Limb (tissue), 2 donors: ENCODE results near the gene FARP2.

Source experiments
- DNase-seq, 2 donors: peaks; one replicate each; pipeline ENCODE4 v3.0.0-alpha.2; 2016; ENCODE audit errors: extremely low spot score in 2 of 2

The FARP2 gene

GRCh38 chr2:241323778-241324177 is 32.3 kb upstream of the FARP2 start:
- no peak for DNase-seq

DNA sequence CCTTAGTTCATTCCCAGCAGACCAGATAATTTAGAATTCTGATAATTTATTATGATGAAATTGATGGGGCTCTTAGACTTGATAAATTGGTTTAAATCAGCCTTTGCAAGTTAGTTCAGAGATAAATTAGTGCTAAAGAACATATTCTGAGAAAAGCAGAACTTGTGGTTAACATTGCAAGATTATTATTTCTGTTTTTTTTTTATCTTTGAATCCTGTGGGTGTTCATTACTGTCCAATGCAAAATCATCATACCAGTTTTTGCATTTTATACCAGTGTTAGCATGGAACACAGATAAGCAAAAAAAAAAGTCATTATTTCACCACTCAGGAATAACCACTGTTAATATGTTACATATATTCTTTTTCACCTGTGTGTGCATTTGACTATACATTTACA is 31.3 kb upstream of the FARP2 start:
- no peak for DNase-seq

DNA sequence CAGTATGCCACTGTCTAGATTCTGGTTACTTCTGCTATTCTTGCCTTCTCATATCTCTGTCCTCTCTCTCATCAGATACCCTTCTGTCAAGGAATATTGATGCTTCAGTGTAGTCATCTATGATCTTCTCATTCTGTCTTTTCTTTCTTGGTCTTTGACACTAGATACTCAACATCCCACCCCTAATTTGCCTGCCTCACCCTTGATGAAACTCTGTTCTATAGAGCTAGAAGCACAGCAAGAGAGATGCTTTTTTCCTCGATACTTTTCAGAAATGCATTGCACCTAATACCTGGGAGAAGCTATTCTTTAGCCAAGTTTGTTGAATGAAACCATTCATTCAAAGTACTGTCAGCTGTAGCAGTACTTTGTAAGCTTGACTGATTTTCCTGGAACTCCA is 30.8 kb upstream of the FARP2 start:
- no peak for DNase-seq

DNA sequence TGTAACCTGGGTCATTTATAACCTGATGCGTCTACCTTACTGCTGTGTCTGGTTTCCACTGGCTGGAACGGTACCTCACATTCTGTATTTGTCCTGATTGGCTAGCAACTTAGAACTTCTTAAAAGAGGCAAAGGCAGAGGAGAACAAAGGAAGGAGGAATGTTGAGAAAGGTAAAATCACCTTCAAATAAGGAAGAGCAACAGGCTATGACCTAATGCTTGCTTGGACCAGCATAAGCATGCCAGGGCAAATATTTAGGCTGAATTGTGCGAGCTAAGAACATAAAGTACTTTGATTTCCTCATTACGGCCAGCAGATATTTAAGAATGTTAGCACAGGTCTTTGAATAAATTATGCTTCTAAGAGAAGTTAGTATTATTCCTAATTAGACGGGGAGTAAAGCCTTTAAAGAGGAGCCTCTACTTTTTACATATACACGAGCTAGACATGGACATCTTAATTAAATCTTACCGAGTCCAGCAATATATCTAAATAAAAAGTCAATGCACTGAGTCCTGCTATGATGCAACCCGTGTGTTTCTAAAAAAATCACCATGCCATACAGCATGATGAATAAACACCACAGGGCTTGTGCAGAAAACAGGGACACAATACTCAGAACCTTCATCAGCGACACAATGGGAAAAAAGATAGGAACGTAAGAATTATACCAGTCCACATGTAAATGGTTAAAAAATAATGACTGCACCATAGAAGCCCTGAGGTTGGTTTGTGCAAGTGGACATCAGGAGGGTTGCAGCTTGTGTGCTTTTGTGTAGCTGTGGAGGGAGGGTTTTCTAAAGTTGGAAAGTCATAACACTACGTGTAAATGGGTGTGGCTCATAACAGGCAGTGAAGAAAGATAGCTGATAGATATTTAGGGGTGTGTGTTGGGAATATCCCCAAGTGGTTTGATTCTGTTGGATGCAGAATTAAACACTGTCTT is 26.1 kb upstream of the FARP2 start:
- no peak for DNase-seq

DNA sequence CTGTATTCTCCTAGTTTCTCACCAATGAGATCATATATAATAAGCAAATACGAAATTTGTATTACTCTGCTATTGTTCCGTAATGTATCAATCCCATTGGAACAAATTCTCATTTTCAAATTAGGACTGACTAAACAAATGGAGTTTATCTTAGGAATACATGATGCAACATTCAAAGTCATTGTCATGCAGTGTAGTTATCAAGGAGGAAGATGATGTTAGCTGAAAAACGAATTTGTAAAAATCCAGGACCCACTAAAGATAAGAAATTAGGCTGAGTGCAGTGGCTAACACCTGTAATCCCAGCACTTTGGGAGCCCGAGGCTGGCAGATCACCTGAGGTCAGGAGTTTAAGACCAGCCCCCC is 25.5 kb upstream of the FARP2 start:
- no peak for DNase-seq

DNA sequence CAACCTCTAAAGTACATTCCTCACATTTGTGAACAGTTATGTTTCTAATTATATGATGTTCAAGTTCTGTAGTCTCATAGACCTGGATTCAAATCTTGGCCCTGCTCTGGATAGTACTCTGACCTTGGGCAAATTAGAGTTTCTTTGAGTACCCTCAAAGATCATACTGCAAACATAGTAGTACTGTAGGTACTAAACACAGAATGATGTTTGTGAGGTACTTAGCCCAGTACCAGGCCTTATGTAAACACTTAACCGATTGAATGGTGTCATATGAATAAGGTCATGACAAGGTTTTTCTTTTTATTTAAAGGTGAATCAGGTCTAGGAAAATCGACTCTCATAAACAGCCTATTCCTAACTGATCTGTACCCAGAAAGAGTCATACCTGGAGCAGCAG is 21.3 kb upstream of the FARP2 start:
- DNase-seq, result no peak

- no peak for DNase-seq
These were observed 16.1 kb upstream of the FARP2 start for GRCh38 chr2:241339839-241340630.

DNA sequence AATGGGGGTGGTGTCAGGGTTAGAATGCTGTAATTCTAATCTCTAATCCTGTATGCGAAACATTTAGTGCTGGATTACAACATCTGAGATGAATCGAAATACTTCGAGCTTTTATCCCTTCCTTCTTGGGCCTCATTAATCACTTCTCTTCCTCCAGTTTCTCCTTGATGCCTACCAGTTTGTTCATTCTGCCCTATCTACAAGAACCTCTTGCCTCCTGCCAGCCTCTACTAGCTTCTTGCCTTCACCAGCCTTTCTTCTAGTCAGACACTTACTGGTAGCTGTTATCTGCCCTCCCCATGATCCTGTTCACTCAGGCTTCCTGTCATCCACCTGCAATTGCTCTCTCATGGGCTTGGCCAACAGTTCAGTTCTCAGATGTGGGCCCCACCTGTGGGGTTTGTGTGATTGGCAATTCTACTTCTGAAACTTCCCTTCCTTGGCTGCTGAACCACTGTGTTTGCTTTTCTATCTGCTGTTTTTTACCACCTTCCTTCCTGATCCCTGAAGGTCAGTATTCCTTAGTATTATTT is 15.4 kb upstream of the FARP2 start:
- DNase-seq, result no peak

GRCh38 chr2:241344925-241345651 is 11.0 kb upstream of the FARP2 start:
- DNase-seq, result no peak

DNA sequence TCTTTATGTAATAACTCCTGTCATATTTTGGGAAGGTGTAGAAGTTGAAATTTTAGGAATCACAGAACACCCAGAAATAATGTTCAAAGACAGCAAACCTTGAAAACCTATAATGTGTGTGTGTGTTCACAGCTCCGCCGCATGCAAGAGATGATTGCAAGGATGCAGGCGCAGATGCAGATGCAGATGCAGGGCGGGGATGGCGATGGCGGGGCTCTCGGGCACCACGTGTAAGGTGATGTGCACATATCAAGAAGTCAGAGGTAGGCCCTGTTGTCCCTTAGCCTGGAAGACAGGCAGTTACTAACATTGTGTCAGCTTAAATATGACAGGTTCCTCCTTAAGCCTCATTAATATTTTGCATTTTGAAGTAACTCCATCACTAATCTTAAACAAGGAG is 6.1 kb upstream of the FARP2 start:
- DNase-seq, result no peak

DNA sequence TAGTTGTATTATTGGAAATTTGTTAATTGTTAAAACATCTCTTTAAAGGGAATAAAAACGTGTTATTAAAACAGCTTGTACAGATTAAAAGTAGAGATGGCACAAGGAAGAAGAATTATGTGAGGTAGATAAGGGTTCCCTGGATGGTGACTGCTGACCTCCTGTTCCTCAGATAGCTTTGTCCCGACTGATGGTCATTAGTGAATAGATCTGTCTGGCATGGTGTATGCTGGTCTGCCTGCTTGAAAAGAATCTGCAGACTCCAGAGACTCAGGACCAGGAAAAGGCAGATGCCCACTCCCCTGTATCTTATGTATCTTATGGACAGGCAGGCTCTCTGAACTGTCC is 5.6 kb upstream of the FARP2 start:
- DNase-seq, result no peak

GRCh38 chr2:241350878-241351639 is 5.0 kb upstream of the FARP2 start:
- no peak for DNase-seq

GRCh38 chr2:241351640-241352031 is 4.4 kb upstream of the FARP2 start:
- no peak for DNase-seq

DNA sequence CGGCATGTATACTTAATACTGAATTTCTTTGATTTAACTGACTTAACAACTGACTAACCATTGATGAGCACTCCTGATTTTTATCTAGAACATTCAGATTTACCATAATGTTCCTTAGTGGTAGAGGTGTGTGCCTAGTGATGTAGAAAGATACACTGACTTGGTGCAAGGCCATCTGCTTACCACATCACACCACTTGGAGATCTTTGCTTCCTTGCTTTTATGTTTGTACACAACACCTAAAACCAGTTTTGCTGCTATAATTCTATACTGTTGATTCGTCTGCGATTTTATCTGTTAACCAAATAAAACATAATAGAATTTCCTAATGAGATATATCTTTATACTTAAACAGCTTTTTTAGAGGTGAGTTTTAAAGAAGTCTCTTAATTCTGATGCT is 3.9 kb upstream of the FARP2 start:
- DNase-seq, result no peak

DNA sequence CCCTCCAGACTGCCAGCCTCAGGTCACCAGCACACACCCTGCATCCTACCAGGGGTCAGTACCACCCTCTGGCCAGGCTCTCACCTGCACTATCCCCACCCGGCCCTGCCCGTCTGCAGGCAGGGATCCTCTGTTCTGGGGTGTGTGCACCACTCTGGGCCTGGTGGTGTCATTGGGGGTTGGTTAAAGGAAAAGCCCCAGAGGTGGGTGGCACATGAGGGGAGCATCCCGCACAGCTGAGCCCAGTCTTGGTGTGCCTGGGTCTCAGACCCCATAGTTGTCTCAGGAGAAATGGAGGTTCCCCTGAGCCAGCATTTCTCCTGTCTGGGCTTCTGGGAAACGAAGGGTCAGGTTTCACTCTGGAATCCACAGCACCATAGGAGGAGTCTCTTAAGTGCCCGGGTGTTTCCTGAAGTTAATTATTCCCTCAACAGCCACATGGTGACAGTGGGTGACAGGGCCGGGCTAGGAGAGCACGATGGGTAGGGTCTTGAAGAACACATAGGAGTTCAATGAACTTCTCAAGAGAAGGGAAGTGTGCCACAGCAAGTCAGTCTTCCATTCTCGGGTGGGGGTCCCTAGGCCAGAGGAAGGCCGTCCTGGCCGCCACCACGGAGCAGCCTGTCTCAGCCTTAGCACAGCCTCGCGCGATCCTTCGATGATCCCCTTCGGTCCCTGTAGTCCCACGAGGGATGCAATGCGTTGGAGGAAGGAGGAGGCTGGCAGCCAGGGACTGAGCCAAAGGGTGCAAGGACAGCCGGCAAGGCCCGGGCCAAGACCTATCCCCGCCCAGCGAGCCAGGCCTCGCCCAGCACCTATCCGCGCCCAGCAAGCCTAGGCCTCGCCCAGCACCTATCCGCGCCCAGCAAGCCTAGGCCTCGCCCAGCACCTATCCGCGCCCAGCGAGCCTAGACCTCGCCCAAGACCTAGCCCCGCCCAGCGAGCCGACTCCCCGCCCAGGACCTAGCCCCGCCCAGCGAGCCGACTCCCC is 1.1 kb upstream of the FARP2 start:
- peak in 1 of 2 donors; percentile 70 for DNase-seq

DNA sequence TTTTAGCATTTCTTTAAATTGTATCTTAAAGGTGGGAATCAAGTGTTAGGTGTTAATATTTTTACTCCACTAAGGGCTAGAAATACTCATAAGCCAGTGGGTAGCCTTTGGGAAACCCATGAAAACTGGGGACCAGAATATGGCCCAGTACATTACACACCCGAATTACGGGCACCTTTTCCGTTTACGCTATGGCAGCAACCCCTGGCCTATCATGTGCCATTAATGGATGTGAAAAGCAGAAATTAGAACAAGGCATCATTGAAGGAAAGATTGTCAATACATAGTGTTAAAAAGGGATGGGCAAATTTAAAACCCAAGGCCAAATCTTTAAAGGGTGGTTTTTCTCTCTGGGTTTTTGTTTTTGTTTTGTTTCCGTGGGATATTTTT is 781 bp downstream of the FARP2 start:
- DNase-seq, result no peak

- no peak for DNase-seq
These were observed 1.4 kb downstream of the FARP2 start for GRCh38 chr2:241357531-241357930.

GRCh38 chr2:241358470-241358869 is 2.4 kb downstream of the FARP2 start:
- no peak for DNase-seq

DNA sequence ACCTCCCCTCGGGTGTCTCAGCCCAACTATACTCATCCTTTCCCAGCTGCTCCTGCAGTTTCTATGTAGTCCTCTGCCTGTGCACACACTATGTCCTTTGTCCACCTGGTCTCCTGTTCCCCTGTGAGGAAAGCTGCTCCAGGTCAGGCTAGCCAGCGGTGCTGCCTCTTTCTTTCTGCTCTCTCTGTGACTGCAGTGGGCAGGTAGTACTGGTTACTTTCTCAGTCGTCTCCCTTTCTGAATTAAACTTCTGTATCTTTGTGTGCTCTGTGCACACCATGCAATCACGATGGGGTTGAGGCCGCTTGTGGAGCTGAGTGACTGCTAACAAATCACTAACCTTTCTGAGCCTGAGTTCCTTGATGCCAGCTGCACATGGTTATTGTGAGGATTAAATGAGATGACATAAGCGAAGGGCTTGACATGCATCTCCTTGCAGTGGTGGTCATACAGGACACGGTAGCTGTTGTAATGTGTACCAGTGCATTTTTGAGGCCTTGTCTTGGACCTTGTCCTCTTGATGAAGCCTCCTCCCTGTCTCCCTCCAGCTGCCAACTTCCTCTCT is 3.5 kb downstream of the FARP2 start:
- DNase-seq, result no peak

GRCh38 chr2:241363426-241363825 is 7.3 kb downstream of the FARP2 start:
- DNase-seq, result no peak
